Caco-2 (cell line): ENCODE results near the gene SEC16B. TPM values are rescaled to one million over a fixed set of nuclear protein-coding genes. Genes with fewer than 3 reads are reported as not detected.

Experiments
- BruUV-seq: library from RNA; stranded (reverse); fragments of 400-500 nt; replicated peaks from 2 replicates; lab custom pipeline; 2021; lab: Mats Ljungman, UMichigan
- CTCF ChIA-PET: fragments of 300-600 bp; sonication (Branson Sonifier 250); formaldehyde crosslinking; loops from one replicate; lab custom pipeline; 2022; ENCODE audit warnings: antibody characterized with exemption; lab: Charles Lee
- POLR2A ChIA-PET: fragments of 300-600 bp; sonication (Branson Sonifier 250); formaldehyde crosslinking; loops from one replicate; lab custom pipeline; 2022; ENCODE audit warnings: antibody characterized with exemption; lab: Charles Lee
- DNase-seq, 2 experiments: peaks; one replicate each; pipeline versions ENCODE4 v3.0.0 to v3.0.0-alpha.2; 2020 to 2022
- H3K27me3 ChIP-seq: replicated peaks from 2 replicates; pipeline ENCODE4 v1.6.0; 2011; ENCODE audit warnings: low read length; ENCODE audit not compliant: control insufficient read depth, insufficient read depth
- H3K36me3 ChIP-seq: 2 replicates; pipeline ENCODE4 v1.5.1; 2011; ENCODE audit warnings: low read length; ENCODE audit not compliant: control insufficient read depth, insufficient read depth
- H3K4me1 ChIP-seq: fragments of 250-450 bp; sonication (Bioruptor Pico); 2 replicates; pipeline ENCODE4 v1.5.1; 2020; ENCODE audit warnings: mild to moderate bottlenecking
- H3K4me3 ChIP-seq: 2 replicates; pipeline ENCODE4 v1.5.1; 2011; ENCODE audit warnings: low read depth, mild to moderate bottlenecking, control low read depth, low read length
- H3K9me3 ChIP-seq: fragments of 250-450 bp; sonication (Bioruptor Pico); 2 replicates; pipeline ENCODE4 v1.5.1; 2020; ENCODE audit warnings: mild to moderate bottlenecking, moderate library complexity
- H3K27ac Mint-ChIP-seq: one replicate; pipeline ENCODE4 v1.8.0; 2022; ENCODE audit warnings: mixed read lengths; ENCODE audit not compliant: unreplicated experiment
- H3K27me3 Mint-ChIP-seq: one replicate; pipeline ENCODE4 v1.8.0; 2022; ENCODE audit warnings: mixed read lengths; ENCODE audit not compliant: insufficient read depth, unreplicated experiment
- H3K36me3 Mint-ChIP-seq: one replicate; pipeline ENCODE4 v1.8.0; 2022; ENCODE audit warnings: mild to moderate bottlenecking, mixed read lengths; ENCODE audit not compliant: insufficient read depth, unreplicated experiment
- H3K4me1 Mint-ChIP-seq: one replicate; pipeline ENCODE4 v1.8.0; 2022; ENCODE audit warnings: low read depth, mixed read lengths; ENCODE audit not compliant: unreplicated experiment
- H3K4me3 Mint-ChIP-seq: one replicate; pipeline ENCODE4 v1.8.0; 2022; ENCODE audit warnings: mild to moderate bottlenecking, moderate library complexity, mixed read lengths; ENCODE audit not compliant: unreplicated experiment
- H3K9me3 Mint-ChIP-seq: one replicate; pipeline ENCODE4 v1.8.0; 2022; ENCODE audit warnings: mixed read lengths; ENCODE audit not compliant: unreplicated experiment
- intact Hi-C: fragments of 100-400 bp; cut with micrococcal nuclease; formaldehyde crosslinking; loops from one replicate; pipeline ENCODE4 v1.10.0; 2022; ENCODE audit not compliant: unreplicated experiment
- total RNA-seq: library from RNA; stranded (reverse); gene quantifications from 2 replicates; pipeline ENCODE4 v1.2.3, GENCODE V29; 2022
- TF ChIP-seq, protein P1 (sequence below), 2 experiments: fragments of 200-600 bp in 1 of 2; IDR thresholded peaks; 1 replicate in 1 of 2; 2 replicates in 1 of 2; pipeline versions ENCODE4 v1.5.1 to v1.8.0; 2011 to 2022; ENCODE audit warnings: antibody characterized with exemption in 1 of 2, control low read depth in 1 of 2, inconsistent platforms in 1 of 2, low read depth in 1 of 2, low read length in 1 of 2, mild to moderate bottlenecking in 1 of 2, moderate library complexity in 1 of 2; ENCODE audit not compliant: insufficient read depth in 1 of 2, severe bottlenecking in 1 of 2, unreplicated experiment in 1 of 2

The SEC16B gene
- total RNA-seq, 1 experiment from 2014 or later = 0.59 TPM

DNA sequence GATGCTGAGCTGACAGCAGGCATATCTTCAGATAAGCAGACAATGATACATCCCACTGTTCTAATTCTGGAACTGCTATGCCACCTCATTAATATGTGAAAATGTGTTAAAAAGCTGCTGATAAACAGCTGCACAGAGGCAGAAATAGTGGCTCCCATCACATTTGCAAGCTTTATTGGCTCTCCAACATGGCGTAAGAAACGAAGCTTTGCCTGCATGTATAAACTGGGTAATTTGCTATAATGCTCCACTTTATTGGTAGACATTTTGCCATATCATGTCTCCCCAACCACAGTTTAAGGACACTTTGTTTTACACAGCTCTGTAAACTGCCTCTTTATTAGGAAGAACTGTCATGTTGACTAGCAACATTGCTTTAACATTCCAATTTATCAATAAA lies 49.8 kb downstream of the SEC16B start:
- H3K36me3 ChIP-seq = no peaks in the 10 kb centered on the region
- no peaks in the 10 kb centered on the region for H3K9me3 Mint-ChIP-seq
- no peaks in the 10 kb centered on the region for H3K9me3 ChIP-seq
- no TSS peak for BruUV-seq
- no peaks in the 10 kb centered on the region for H3K27me3 ChIP-seq
- no peaks in the 10 kb centered on the region for H3K4me1 ChIP-seq
- intact Hi-C loops = no loop called here
- H3K4me3 ChIP-seq = no peak overlapping the region
- ChIA-PET POLR2A (no interaction called here), CTCF (interaction anchor here (0.6 to 1.0 kb wide), 2 partner anchors 12 to 23 kb away, joined by 3 read pairs; no protein-coding TSS in a partner anchor)
- TF ChIP-seq, protein P1, sequence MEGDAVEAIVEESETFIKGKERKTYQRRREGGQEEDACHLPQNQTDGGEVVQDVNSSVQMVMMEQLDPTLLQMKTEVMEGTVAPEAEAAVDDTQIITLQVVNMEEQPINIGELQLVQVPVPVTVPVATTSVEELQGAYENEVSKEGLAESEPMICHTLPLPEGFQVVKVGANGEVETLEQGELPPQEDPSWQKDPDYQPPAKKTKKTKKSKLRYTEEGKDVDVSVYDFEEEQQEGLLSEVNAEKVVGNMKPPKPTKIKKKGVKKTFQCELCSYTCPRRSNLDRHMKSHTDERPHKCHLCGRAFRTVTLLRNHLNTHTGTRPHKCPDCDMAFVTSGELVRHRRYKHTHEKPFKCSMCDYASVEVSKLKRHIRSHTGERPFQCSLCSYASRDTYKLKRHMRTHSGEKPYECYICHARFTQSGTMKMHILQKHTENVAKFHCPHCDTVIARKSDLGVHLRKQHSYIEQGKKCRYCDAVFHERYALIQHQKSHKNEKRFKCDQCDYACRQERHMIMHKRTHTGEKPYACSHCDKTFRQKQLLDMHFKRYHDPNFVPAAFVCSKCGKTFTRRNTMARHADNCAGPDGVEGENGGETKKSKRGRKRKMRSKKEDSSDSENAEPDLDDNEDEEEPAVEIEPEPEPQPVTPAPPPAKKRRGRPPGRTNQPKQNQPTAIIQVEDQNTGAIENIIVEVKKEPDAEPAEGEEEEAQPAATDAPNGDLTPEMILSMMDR (IDR thresholded peaks at IDR 0.05; ENCODE audit: insufficient read depth in 1 of 2, low read depth in 1 of 2, low read length in 1 of 2, severe bottlenecking in 1 of 2, unreplicated experiment in 1 of 2) = no peak
- H3K27me3 Mint-ChIP-seq = peaks cover 3% of the 10 kb centered on the region
- H3K27ac Mint-ChIP-seq = no peak overlapping the region
- no peaks in the 10 kb centered on the region for H3K4me1 Mint-ChIP-seq
- no peak for DNase-seq
- no peak overlapping the region for H3K4me3 Mint-ChIP-seq
- H3K36me3 Mint-ChIP-seq = no peaks in the 10 kb centered on the region

DNA sequence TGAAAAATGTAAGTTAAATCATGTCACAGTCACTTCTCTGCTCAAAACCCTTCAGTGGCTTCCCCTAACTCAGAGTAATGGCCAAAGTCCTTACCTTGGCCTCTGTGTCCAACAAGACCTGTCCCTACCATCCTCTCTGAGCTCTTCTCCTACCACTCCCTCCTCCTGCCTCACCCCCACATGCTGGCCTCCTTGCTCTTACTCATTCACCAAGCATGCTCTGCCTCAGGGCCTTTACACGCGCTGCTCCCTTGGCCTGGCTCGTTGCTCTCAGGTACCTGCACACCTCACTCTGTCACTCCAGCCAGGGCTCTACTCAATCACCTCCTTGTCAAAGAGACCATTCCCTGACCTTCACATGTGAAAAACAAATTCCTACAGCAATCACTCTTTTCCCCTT lies 54.2 kb downstream of the SEC16B start:
- DNase-seq = no peak
- TF ChIP-seq, protein P1 (IDR thresholded peaks at IDR 0.05; ENCODE audit: insufficient read depth in 1 of 2, low read depth in 1 of 2, low read length in 1 of 2, severe bottlenecking in 1 of 2, unreplicated experiment in 1 of 2) = no peak
- Mint-ChIP-seq H3K36me3 (no peaks in the 10 kb centered on the region), H3K4me1 (no peaks in the 10 kb centered on the region), H3K27me3 (no peaks in the 10 kb centered on the region), H3K4me3 (no peak overlapping the region), H3K9me3 (no peaks in the 10 kb centered on the region), H3K27ac (no peak overlapping the region)
- Histone ChIP-seq H3K4me3 (no peak overlapping the region), H3K36me3 (no peaks in the 10 kb centered on the region), H3K27me3 (no peaks in the 10 kb centered on the region), H3K4me1 (no peaks in the 10 kb centered on the region), H3K9me3 (no peaks in the 10 kb centered on the region)
- intact Hi-C loops = loop anchor here (10.0 kb wide), 2 partner anchors 91 to 1021 kb away; no protein-coding TSS in a partner anchor
- ChIA-PET POLR2A (no interaction called here), CTCF (no interaction called here)
- BruUV-seq = no TSS peak

DNA sequence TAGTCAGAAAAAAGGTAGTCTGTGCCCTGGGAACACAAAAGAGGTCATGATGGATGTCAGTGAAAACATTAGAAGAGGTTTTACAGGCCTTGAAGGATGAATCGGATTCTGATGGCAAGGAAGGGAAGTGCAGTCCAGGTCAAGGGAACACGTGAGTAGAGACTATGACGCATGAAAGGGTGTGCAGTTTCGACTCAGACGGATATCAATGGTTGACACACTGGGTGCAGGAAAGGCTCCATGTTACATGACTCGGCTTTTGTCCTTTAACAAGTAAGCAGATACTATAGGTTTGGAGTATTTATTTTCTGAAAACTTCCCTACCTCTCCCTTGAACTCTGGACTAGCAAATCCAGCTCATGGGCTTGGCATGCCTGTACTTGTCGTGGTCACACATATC lies 55.3 kb downstream of the SEC16B start:
- H3K4me1 ChIP-seq = no peaks in the 10 kb centered on the region
- H3K9me3 ChIP-seq = no peaks in the 10 kb centered on the region
- Mint-ChIP-seq H3K4me3 (no peak overlapping the region), H3K36me3 (no peaks in the 10 kb centered on the region), H3K4me1 (no peaks in the 10 kb centered on the region), H3K9me3 (no peaks in the 10 kb centered on the region), H3K27ac (no peak overlapping the region), H3K27me3 (peaks cover 3% of the 10 kb centered on the region)
- no peak for DNase-seq
- POLR2A ChIA-PET = no interaction called here
- no peaks in the 10 kb centered on the region for H3K36me3 ChIP-seq
- no peak overlapping the region for H3K4me3 ChIP-seq
- TF ChIP-seq, protein P1 (IDR thresholded peaks at IDR 0.05; ENCODE audit: insufficient read depth in 1 of 2, low read depth in 1 of 2, low read length in 1 of 2, severe bottlenecking in 1 of 2, unreplicated experiment in 1 of 2) = no peak
- CTCF ChIA-PET = no interaction called here
- H3K27me3 ChIP-seq = no peaks in the 10 kb centered on the region
- BruUV-seq = no TSS peak
- intact Hi-C loops = loop anchor here (10.0 kb wide), 2 partner anchors 90 to 1020 kb away; no protein-coding TSS in a partner anchor
